NCI-H460 (cell line): Measurements from ENCODE around the gene TRAPPC3. TPM values are rescaled to one million over a fixed set of nuclear protein-coding genes. Genes with fewer than 3 reads are reported as not detected.
A peak's percentile ranks its signal among the peaks of the same experiment; 100 is the strongest.

Experiments used
- DNase-seq: peaks from one replicate; pipeline ENCODE4 v3.0.0-alpha.2; 2016; ENCODE audit warnings: low read depth; ENCODE audit errors: extremely low read depth
- small RNA-seq, 2 experiments: library from RNA; depleted of rRNA; stranded (forward); fragments of <200 nt; gene quantifications; one replicate each; pipeline ENCODE3, GENCODE V24; 2014
- total RNA-seq: library from RNA; depleted of rRNA; stranded (reverse); fragments of >200 nt; shearing (Covaris generic); gene quantifications from 2 replicates; pipeline ENCODE4 v1.2.3, GENCODE V29; 2014; rRNA removed

TRAPPC3 gene
- total RNA-seq, 1 experiment from 2014 or later = 54.7 TPM

- peak; percentile 75 for DNase-seq
These were observed 60.5 kb downstream of the TRAPPC3 start, which contains the start of gene ADPRS for GRCh38 chr1:36088577-36089392. TSS of gene ADPRS (plus strand) at chr1:36088892. CDS start at chr1:36088905, 13 bp downstream.

GRCh38 chr1:36088265-36088576 lies 61.1 kb downstream of the TRAPPC3 start:
- DNase-seq = no peak

GRCh38 chr1:36087233-36088123 lies 61.8 kb downstream of the TRAPPC3 start:
- DNase-seq = no peak

Small RNA genes lying within 50 kb of the gene (small RNA-seq; reads per million reads assigned to genes)
- 0 reads per million in 2 experiments for gene RN7SL131P

Other genes starting within 250 kb of the TRAPPC3 start
- gene AGO3, start 218.4 kb downstream of the TRAPPC3 start, total RNA-seq = 7.5 and 11.9 TPM in 2 replicates
- gene TEKT2, start 65.4 kb downstream of the TRAPPC3 start, total RNA-seq = not detected in 2 replicates
- 16.7 and 21.5 TPM in 2 replicates for gene ADPRS, start 60.6 kb downstream of the TRAPPC3 start, total RNA-seq
- 0.12 and 0.20 TPM in 2 replicates for gene COL8A2, start 24.3 kb downstream of the TRAPPC3 start, total RNA-seq
- 33.7 and 33.9 TPM in 2 replicates for gene MAP7D1, start 6.7 kb upstream of the TRAPPC3 start, total RNA-seq
- gene THRAP3, start 75.0 kb upstream of the TRAPPC3 start, total RNA-seq = 59.9 and 67.7 TPM in 2 replicates
- 1.3 and 1.5 TPM in 2 replicates for gene SH3D21, start 156.9 kb upstream of the TRAPPC3 start, total RNA-seq
- 1.6 and 2.9 TPM in 2 replicates for gene EVA1B, start 174.2 kb upstream of the TRAPPC3 start, total RNA-seq
- 12.2 and 12.5 TPM in 2 replicates for gene STK40, start 236.4 kb upstream of the TRAPPC3 start, total RNA-seq
- 10.8 and 12.8 TPM in 2 replicates for gene LSM10, start 248.4 kb upstream of the TRAPPC3 start, total RNA-seq